Embryonic facial prominence (tissue), 1 donor: ENCODE measurements around the gene SNX9.
"Not testable (repeated sequence)": the region's sequence is repeated elsewhere in the genome, so short reads cannot be mapped to it uniquely, and the experiment has no call there.

Source experiments
- DNase-seq: peaks from one replicate; pipeline ENCODE4 v3.0.0-alpha.2; 2016; ENCODE audit errors: extremely low spot score

Gene SNX9

GRCh38 chr6:157921685-157922367, 98.8 kb downstream of the SNX9 start:
- DNase-seq: no peak

- DNase-seq: no peak
Measured at GRCh38 chr6:157925771-157926170, 102.7 kb downstream of the SNX9 start.

GRCh38 chr6:157927011-157927410, 104.0 kb downstream of the SNX9 start:
- DNase-seq: no peak

GRCh38 chr6:157928428-157928827, 105.4 kb downstream of the SNX9 start:
- DNase-seq: no peak

GRCh38 chr6:157929076-157929475, 106.0 kb downstream of the SNX9 start:
- DNase-seq: no peak

GRCh38 chr6:157929765-157930319, 106.8 kb downstream of the SNX9 start:
- no peak for DNase-seq

- DNase-seq: no peak
Measured at GRCh38 chr6:157935786-157936185, 112.7 kb downstream of the SNX9 start.

- DNase-seq: no peak
Measured at GRCh38 chr6:157937318-157937717, 114.3 kb downstream of the SNX9 start.

GRCh38 chr6:157937916-157938315, 114.9 kb downstream of the SNX9 start:
- no peak for DNase-seq

GRCh38 chr6:157940375-157941036, 117.5 kb downstream of the SNX9 start:
- DNase-seq: not testable (repeated sequence)

GRCh38 chr6:157941101-157941863, 118.2 kb downstream of the SNX9 start:
- DNase-seq: no peak

GRCh38 chr6:157942351-157942750, 119.3 kb downstream of the SNX9 start:
- no peak for DNase-seq

GRCh38 chr6:157943249-157943963, 120.4 kb downstream of the SNX9 start:
- DNase-seq: no peak

GRCh38 chr6:157943964-157944283, 120.9 kb downstream of the SNX9 start:
- DNase-seq: no peak

GRCh38 chr6:157944983-157945931, 122.2 kb downstream of the SNX9 start:
- DNase-seq: no peak

GRCh38 chr6:157946053-157946617, 123.1 kb downstream of the SNX9 start:
- DNase-seq: no peak

GRCh38 chr6:157946865-157947532, 124.0 kb downstream of the SNX9 start:
- DNase-seq: no peak

GRCh38 chr6:157950899-157951298, 127.9 kb downstream of the SNX9 start:
- DNase-seq: not testable (repeated sequence)

- DNase-seq: no peak
Measured at GRCh38 chr6:157951828-157952227, 128.8 kb downstream of the SNX9 start.

- DNase-seq: no peak
Measured at GRCh38 chr6:157952861-157953351, 129.9 kb downstream of the SNX9 start.
